SH-SY5Y (cell line): Measurements from ENCODE around the gene HSPB6.

ENCODE experiments used
- GATA2 ChIP-seq: IDR thresholded peaks from 2 replicates; pipeline ENCODE4 v1.6.1; 2011; ENCODE audit warnings: mild to moderate bottlenecking, low read depth, low read length
- GATA3 ChIP-seq: IDR thresholded peaks from 2 replicates; pipeline ENCODE4 v1.6.1; 2011; ENCODE audit warnings: low read depth, mild to moderate bottlenecking, low read length, moderate library complexity

HSPB6 gene

GRCh38 chr19:35715981-35716800, 40.6 kb downstream of the HSPB6 start:
- TF ChIP-seq GATA3, result no peak
- TF ChIP-seq GATA2, result no peak

GRCh38 chr19:35715355-35715809, 41.4 kb downstream of the HSPB6 start:
- TF ChIP-seq GATA3, result no peak
- no peak for TF ChIP-seq GATA2

- TF ChIP-seq GATA3, result no peak
- TF ChIP-seq GATA2, result no peak
Observed at GRCh38 chr19:35714601-35715354, 42.1 kb downstream of the HSPB6 start.

- no peak for TF ChIP-seq GATA3
- TF ChIP-seq GATA2, result no peak
Observed at GRCh38 chr19:35713904-35714495, 42.8 kb downstream of the HSPB6 start.

- no peak for TF ChIP-seq GATA2
- no peak for TF ChIP-seq GATA3
Observed at GRCh38 chr19:35713506-35713850, 43.4 kb downstream of the HSPB6 start.

- TF ChIP-seq GATA3 (no peak), GATA2 (no peak)
Observed at GRCh38 chr19:35712567-35713505, 44.0 kb downstream of the HSPB6 start.

- no peak for TF ChIP-seq GATA3
Observed at GRCh38 chr19:35710784-35711723, 45.8 kb downstream of the HSPB6 start.

GRCh38 chr19:35708391-35708790, 48.4 kb downstream of the HSPB6 start:
- TF ChIP-seq GATA2, result no peak
- TF ChIP-seq GATA3, result no peak
